Vagina (tissue), 2 donors: Measurements from ENCODE around the gene GATAD2A. TPM values are rescaled to one million over a fixed set of nuclear protein-coding genes. Genes with fewer than 3 reads are reported as not detected.

Experiments used
- DNase-seq, 2 donors: peaks; one replicate each; pipeline ENCODE4 v3.0.0-alpha.2; 2017; ENCODE audit errors: extremely low spot score in 2 of 2
- H3K27ac ChIP-seq: fragments of 200-600 bp; sonication (generic); one replicate; pipeline ENCODE4 v1.5.1; 2019
- H3K27me3 ChIP-seq: fragments of 200-600 bp; sonication (generic); one replicate; pipeline ENCODE4 v1.5.1; 2019
- H3K36me3 ChIP-seq, 2 donors: fragments of 200-600 bp; sonication (generic); one replicate each; pipeline ENCODE4 v1.5.1; 2017 to 2019
- H3K4me1 ChIP-seq: fragments of 200-600 bp; sonication (generic); one replicate; pipeline ENCODE4 v1.5.1; 2019
- H3K4me3 ChIP-seq, 2 donors: fragments of 200-600 bp; sonication (generic); 1 replicate in 1 of 2; 2 replicates in 1 of 2; pipeline ENCODE4 v1.5.1; 2016 to 2019
- H3K9me3 ChIP-seq: fragments of 200-600 bp; sonication (generic); one replicate; pipeline ENCODE4 v1.5.1; 2019
- CTCF ChIP-seq, 3 experiments: fragments of 450-650 bp in 2 of 3; fragments of 200-600 bp in 1 of 3; sonication (generic) in 1 of 3; IDR thresholded peaks; one replicate each; pipeline ENCODE4 v1.5.1; 2017 to 2019; ENCODE audit warnings: antibody characterized with exemption in 3 of 3, mild to moderate bottlenecking in 2 of 3, moderate library complexity in 2 of 3
- POLR2A ChIP-seq, 2 donors: fragments of 450-650 bp; IDR thresholded peaks; one replicate each; pipeline ENCODE4 v1.6.1; 2017; ENCODE audit warnings: antibody characterized with exemption in 2 of 2, mild to moderate bottlenecking in 2 of 2, moderate library complexity in 2 of 2
- POLR2AphosphoS5 ChIP-seq, 2 donors: sonication (generic); formaldehyde crosslinking; IDR thresholded peaks; one replicate each; pipeline ENCODE4 v1.9.0; 2017; ENCODE audit warnings: antibody characterized with exemption in 2 of 2, mild to moderate bottlenecking in 2 of 2, low read depth in 1 of 2; ENCODE audit not compliant: insufficient read depth in 1 of 2
- intact Hi-C: fragments of 100-400 bp; cut with DNase I; formaldehyde crosslinking; loops from one replicate; pipeline ENCODE4 v1.15.1; 2023
- total RNA-seq: library from RNA; depleted of rRNA; stranded (reverse); fragments of >200 nt; gene quantifications from one replicate; pipeline ENCODE4 v1.2.3, GENCODE V29; 2016

The GATAD2A gene
- total RNA-seq, 1 donor from 2014 or later: 49.6 TPM

- Histone ChIP-seq H3K27ac (no peak overlapping the region), H3K9me3 (no peaks in the 10 kb centered on the region), H3K27me3 (no peaks in the 10 kb centered on the region), H3K36me3 (no peaks in the 10 kb centered on the region), H3K4me1 (peaks cover 42% of the 10 kb centered on the region), H3K4me3 (no peak overlapping the region)
- TF ChIP-seq POLR2A (IDR thresholded peaks at IDR 0.05): no peak
- TF ChIP-seq POLR2AphosphoS5 (IDR thresholded peaks at IDR 0.05; ENCODE audit: insufficient read depth in 1 of 2, low read depth in 1 of 2): no peak
- TF ChIP-seq CTCF (IDR thresholded peaks at IDR 0.05): no peak
- intact Hi-C loops: no loop called here
- DNase-seq: no peak
Observed at GRCh38 chr19:19436137-19436691, 30.7 kb downstream of the GATAD2A start.

GRCh38 chr19:19438366-19439175 is 33.1 kb downstream of the GATAD2A start:
- intact Hi-C loops: no loop called here
- DNase-seq: no peak
- Histone ChIP-seq H3K4me1 (peaks cover 40% of the 10 kb centered on the region), H3K27me3 (no peaks in the 10 kb centered on the region), H3K9me3 (no peaks in the 10 kb centered on the region), H3K36me3 (no peaks in the 10 kb centered on the region), H3K4me3 (no peak overlapping the region), H3K27ac (no peak overlapping the region)
- TF ChIP-seq POLR2AphosphoS5 (IDR thresholded peaks at IDR 0.05; ENCODE audit: insufficient read depth in 1 of 2, low read depth in 1 of 2) (no peak), POLR2A (IDR thresholded peaks at IDR 0.05) (no peak), CTCF (IDR thresholded peaks at IDR 0.05) (no peak)

- no peak for DNase-seq
- Histone ChIP-seq H3K27me3 (no peaks in the 10 kb centered on the region), H3K4me1 (peaks cover 37% of the 10 kb centered on the region), H3K27ac (no peak overlapping the region), H3K36me3 (no peaks in the 10 kb centered on the region), H3K4me3 (no peak overlapping the region), H3K9me3 (no peaks in the 10 kb centered on the region)
- TF ChIP-seq CTCF (IDR thresholded peaks at IDR 0.05) (no peak), POLR2AphosphoS5 (IDR thresholded peaks at IDR 0.05; ENCODE audit: insufficient read depth in 1 of 2, low read depth in 1 of 2) (no peak), POLR2A (IDR thresholded peaks at IDR 0.05) (no peak)
- intact Hi-C loops: no loop called here
Observed at GRCh38 chr19:19439176-19439482, 33.7 kb downstream of the GATAD2A start.

GRCh38 chr19:19443283-19443682 is 37.8 kb downstream of the GATAD2A start:
- Histone ChIP-seq H3K36me3 (no peaks in the 10 kb centered on the region), H3K4me1 (peaks cover 49% of the 10 kb centered on the region), H3K9me3 (no peaks in the 10 kb centered on the region), H3K27me3 (no peaks in the 10 kb centered on the region), H3K27ac (no peak overlapping the region), H3K4me3 (no peak overlapping the region)
- no peak for DNase-seq
- intact Hi-C loops: no loop called here
- TF ChIP-seq POLR2AphosphoS5 (IDR thresholded peaks at IDR 0.05; ENCODE audit: insufficient read depth in 1 of 2, low read depth in 1 of 2) (no peak), CTCF (IDR thresholded peaks at IDR 0.05) (no peak), POLR2A (IDR thresholded peaks at IDR 0.05) (no peak)
